GM19324 (cell line): ENCODE data around the gene CUEDC1.
"Not testable (repeated sequence)": the region's sequence is repeated elsewhere in the genome, so short reads cannot be mapped to it uniquely, and the experiment has no call there.

Experiments
- ATAC-seq: cut with Tn5 transposase; IDR thresholded peaks from one replicate; pipeline ENCODE4 v1.9.1; 2021; ENCODE audit warnings: mild to moderate bottlenecking, moderate library complexity; ENCODE audit not compliant: unreplicated experiment, low FRiP score

CUEDC1 gene

DNA sequence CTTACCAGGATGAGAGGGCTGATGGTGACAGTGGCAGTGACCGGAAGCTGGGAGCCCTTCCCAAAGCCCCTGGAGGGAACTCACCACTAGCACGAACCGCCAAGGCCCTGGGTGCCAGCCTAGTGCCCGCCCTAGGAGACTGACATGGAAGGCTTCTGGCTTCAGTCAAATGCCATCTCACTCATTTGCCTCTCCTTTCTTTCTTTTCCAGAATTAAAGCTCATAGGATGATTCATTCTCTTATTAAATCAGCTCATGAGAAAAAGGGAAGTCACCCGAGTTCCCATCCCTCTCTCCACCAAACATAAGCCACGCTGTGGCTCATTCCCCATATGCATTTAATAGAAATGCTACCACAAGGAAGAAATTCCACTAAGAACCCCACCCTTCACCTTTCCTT is 12.1 kb downstream of the CUEDC1 start:
- ATAC-seq = no peak

DNA sequence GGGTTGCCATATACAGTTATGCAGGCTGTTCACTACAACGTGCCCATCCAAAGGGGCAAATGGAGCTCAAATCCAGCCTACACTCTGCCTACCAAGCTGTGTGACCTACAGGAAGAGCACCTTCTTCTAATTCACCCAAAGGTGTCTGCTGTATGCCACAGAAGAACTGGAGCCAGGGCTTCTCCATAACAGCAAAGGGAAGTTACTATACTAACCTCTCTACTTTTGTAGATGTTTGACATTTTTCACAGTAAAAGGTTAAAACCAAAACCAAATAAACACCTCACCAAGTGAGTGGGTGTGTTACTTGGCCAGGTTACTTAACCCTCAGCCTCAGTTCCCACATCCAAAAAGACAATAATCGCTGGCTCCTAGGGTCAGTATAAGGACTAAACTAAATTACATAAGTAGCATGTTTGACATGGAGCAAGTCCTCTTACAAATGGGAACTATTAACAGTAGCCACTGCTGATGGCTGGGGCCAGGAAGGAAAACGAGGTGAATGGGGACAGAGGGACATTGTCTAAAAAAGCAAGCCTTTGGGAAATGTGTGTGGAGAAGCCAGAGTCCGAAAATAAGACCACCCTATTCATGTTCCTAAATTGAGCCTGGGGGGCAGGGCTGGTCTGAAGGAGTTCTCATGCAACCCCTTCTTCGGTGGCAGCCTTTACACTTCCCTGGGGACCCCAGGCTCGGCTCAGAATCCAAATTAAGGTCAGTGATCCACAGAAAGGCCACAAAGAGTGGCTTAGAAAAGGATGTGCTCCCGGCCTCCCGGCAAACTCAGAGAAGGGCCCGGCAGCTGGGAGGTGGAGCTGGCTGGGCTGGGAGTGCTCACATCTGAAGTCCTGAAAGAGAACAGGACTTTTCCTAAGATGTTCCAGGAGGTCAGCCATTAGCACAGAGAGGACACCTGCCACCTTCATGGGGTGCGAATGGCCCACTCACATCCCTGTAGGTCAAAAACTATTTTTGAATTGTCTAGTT is 13.5 kb downstream of the CUEDC1 start:
- no peak for ATAC-seq

DNA sequence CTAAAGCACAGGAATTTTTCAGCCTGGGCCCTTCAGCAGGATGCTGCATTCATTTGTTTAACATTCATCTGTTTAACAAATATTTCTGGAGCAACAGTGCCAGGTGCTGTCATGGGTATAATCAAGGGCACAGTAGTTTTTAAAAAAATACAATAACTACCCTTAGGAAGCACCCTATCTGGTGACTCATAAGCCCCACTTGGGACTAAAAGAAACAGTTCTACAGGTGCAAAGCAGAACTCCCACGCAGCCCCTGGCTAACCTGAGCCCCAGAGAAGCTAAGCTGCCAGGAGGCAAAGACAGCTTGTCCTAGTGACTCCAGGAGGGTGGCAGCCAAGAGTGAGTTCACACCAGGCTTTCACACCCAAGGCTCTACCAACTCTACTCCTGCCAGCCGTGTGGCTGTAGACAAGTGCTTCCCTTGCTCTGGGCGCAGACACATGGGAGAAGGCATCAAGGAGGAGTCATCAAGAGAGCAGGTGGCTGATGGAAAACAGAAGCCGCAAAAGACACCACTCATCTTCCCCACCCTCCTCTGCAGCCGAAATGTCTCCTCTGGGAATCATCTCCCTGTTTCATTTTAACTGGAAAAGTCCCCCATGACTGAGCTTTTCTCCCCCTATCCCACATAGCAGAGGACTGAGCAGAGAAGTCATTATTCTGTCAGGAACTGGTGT is 14.4 kb downstream of the CUEDC1 start:
- ATAC-seq = no peak

DNA sequence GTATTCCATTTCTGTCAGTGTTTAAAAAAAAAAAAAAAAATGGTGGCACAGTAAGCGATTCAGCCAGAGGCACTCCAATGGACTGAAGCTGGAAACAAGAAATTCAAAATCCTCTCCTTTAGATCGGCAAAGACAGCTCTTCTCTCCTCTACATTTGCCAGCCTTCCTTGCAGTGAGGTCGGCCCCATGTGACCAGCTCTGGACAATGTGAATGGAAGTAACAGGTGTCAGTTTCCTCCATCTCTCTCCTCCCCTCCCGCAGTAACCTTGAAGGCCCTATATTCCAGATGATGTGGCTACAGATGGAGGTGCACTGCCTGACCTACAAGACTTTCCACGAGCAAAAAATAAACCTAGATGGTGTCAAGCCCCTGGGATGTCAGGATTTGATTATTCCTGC is 15.0 kb downstream of the CUEDC1 start:
- ATAC-seq = no peak

DNA sequence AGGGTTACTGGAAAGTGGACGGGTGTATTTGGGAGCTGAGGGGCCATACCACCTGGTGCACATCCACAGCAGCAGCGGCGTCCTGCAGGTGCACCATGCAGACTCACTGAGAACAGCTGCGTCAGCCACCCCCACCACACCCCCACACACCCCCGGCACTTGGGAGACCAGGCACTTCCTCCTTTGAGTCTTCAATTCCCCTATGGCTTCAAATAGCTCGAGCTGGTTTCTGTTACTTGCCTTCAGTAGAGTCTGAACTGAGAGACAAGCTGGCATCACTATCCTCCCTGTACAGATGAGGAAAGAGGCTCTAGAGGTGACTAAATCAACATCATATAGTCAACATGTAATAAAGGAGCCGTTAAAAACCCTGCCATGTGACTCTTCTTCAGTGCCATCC is 15.4 kb downstream of the CUEDC1 start:
- ATAC-seq = peak; percentile 79

DNA sequence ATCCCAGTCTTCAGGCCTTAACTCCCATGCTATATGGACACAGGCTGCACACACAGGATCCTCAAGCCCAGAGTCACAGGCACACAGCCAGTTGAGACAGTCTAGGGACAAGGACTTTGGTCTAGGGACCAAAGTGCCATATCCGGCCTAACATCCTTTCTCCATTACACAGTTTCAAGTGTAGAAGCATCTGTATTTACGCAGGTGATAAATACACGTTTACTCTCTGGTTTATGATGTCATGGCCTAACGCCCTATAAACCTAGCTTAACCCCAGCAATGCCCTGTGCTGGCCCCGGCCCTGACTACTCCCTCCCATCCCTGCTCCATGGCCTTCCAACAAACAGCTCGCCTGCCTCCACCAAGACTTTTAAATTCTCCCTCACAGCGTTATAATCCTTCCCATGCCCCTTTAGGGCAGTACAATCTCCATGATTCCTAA is 17.1 kb downstream of the CUEDC1 start:
- no peak for ATAC-seq

DNA sequence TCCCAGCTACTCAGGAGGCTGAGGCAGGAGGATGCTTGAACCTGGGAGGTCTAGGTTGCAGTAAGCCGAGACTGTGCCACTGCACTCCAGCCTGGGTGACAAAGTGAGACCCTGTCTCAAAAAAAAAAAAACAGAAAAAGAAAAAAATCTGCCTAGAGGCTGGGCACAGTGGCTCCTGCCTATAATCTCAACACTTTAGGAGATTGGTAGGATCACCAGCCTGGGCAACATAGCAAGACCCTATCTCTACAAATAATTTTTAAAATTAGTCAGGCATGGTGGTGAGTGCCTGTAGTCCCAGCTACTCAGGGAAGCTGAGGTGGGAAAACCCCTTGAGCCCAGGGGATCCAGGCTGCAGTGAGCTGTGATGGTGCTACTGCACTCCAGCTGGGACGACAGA is 17.7 kb downstream of the CUEDC1 start:
- ATAC-seq = no peak

DNA sequence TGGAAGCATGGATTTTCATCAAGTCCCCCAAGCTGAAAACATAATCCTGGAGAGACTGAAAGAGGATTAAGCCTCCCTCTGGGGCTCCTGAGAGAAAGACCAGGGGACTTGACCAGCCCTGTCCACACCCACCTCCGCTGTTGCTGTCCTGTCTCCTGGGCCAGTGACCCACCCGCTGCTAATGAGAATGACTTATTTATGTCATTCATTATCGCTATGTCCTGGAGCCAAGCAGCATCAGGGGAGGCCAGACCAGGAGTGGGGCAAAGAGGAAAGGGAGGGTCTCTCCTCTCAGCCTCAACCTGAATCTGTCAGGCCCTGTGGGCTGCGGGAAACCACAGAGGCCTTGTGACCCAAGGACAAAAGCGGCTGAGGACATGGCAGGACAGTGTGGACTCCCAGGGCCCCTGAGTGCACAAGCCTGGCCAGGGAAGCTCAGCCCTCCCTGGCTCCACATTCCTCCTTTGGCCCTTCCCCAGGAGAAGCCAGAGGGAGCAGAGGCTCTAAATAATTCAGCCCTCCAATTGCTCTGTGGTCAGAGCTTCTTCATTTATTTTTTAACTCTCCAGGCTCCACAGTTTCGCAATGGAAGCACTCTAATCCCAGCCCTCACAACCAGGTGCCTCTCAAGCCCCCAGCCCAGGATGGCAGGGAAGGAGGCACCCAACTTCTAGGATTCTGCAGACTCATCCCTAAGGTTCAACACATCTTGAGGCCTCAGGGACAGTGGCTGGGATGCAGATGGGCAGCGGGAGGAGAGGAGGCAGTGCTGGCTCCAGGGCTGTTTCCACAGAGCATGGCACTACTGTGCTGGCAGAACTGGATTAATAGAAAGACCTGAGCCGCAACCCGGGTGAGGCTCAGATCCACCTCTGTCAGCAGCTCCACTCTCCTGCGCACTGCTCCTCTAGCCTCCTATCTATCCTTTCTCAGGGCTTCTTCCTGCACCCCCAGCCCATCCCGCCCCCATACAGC is 19.1 kb downstream of the CUEDC1 start:
- no peak for ATAC-seq

DNA sequence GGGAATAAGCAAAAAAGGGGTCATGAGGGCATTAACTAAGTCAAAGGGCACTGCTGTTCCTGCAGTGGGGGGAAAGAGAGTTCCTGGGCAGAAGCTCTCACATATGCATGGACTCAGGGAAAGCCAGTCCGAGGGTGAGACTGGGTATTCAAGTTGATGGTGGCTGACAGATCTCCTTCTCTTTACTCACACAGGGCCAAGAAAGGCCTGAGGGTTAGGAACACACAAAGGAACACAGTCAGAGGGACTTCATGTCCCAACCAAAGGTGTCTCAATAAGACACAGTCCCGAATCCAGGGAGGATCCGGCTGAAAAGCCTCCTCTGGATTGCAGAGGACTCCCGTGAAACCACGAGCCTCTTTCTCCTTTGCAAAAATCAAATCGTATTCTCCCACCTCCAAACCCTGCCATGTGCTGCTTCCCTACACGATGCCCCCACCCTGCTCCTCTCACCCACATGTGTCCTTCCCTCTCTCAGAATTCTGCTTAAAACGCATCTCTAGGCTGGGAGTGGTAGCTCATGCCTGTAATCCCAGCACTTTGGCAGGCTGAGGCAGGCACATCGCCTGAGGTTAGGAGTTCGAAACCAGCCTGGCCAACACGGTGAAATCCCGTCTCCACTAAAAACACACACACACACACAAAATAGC is 23.6 kb downstream of the CUEDC1 start:
- ATAC-seq = no peak

DNA sequence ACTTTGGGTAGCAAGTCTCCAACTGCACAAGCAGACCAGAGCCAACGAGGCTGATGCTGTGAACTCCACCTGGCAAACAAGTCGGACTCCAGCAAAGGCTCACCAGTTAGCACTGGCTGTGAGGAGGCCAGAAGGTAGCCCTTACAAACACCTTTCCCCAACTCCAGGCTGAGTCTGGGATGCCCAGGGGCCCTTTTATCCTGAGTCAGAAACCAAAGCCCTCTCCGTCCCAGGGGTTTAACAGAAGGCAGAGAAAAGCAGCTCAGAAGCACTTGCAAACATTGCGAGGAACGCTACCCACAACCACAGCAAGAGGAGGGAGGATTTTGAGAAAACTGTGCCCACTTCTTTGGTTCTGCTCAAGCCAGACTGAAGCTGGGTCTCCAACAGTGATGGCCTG is 25.0 kb downstream of the CUEDC1 start:
- ATAC-seq = no peak

DNA sequence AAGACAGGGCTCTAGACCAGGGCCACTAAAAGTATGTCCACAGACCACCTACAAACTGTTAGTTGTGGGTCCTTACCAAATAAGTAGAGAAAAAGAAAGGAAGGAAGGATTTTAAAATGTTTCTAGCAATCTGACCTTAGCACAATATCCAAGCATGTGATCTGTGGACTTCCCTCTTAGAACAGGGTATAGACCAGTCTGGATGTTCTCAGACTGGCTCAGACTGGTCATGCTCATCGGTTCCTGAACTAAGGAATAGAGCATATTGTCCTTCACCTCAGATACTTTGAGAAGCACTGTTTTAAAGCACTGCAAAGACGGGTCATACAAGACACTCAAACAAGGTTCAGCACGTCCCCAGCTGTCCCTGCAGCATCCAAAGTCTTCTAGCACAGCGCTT is 25.8 kb downstream of the CUEDC1 start:
- ATAC-seq = no peak

DNA sequence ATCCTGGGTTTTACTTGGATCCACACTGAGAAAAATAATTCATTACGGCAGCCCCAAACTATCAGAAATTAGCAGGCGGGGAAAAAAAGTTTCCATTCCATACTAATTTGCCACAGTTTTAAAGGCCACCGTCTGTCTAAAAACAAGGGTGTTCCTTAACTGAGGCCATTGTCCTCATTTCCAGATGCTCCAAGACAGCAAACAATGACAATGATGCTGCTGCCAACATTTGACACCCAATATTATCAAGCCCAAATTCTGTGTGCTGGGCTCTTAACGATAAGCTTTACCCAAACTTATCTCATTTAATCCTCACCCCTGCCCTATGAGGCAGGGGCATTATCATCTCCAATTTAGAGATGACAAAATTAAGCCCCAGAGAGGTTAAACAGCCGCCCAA is 26.3 kb downstream of the CUEDC1 start:
- ATAC-seq = no peak

DNA sequence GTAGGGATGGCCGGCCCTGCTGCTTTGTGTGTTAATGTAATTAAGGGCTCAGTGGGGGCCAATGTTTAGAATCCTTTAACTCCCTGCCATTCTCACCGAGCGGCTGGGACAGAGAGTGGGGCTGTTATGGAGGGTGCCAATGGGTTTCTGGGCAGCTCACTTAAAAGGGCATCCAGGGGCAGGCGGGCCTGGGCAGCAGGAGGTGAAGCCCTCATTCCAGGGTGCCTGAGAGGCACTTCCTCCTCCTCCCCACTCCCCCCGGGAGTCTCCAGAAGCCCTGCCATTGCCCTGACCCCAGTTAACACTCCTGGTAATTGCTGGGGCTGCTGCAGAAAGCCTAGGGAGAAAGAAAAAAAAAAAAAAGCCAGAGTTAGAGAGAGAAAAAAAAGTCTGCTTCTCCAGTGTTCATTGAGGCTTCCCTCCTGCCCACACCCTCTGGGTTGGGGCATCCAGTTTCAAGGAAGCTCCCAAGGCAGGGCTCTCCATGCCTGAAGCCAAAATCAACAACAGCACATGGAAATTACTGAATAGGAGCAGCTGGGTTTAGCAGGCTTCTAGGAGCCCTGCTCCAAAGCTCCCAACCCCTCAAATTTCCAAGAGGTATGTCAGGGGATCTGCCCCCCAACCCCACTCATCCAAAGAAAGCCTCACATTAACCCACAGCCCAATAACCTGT is 28.0 kb downstream of the CUEDC1 start:
- no peak for ATAC-seq

DNA sequence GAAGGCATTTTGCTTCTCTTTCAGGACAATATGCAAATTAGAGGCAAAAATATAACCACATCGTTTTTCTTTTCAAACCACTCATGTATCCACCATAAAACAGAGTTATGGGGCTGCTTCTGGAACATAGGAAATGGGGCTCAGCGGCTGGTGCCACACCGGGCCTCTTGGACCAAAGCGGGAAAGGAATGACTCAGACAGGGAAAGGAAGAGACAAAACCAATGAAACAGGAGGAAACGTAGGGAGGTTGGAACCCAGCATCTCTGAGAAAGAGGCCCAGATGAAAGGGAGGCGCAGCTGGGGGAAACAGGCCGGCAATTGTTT is 28.5 kb downstream of the CUEDC1 start:
- no peak for ATAC-seq

DNA sequence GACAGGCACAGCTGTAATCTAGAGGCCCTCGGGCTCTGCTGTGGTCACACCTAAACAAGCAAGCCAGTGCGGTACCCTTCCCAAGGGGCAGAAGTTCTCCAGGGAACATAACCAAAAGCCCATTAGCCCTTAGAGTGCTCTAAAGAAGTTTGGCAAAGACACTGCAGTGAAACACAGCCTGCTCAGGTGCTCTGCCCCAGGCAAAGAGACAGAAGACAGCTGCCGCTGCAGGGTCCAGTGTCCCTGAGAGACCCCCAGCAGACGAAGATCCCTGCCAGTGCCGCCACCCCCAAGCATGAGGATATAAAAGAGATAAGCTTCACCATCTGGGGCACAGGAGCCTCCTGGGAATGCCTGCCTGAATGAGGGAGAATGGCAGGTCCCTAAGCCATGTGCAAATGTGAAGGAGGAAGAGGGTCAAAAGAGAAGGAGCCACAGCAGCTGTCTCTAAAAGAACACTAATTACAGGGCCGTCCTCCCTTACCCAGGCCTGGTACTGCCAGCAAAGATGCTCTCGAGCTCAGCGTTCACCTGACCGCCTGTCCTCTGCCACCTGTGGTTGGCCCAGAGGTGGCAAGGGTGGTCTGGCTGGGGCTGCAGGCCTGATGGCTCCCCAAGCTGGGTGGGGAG is 29.7 kb downstream of the CUEDC1 start:
- no peak for ATAC-seq

DNA sequence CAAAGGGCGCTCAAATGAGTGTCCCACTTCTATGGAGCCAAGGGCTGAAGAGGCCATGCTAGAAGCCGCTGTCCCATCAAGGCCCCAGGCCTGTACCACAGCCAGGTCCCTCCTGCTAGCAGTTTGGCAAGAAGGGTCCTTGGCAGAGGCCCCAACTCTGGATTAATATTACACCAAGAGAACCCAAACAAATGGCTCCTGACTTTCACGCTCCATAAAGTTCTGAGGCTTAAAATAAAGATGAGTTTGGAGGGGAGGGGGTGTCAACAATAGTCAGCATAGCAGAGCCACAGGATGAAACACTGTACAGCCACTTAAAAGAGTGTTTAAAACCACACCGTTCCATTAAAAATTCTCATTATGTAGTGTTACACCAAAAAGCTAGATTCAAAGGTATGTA is 30.5 kb downstream of the CUEDC1 start:
- ATAC-seq = no peak

DNA sequence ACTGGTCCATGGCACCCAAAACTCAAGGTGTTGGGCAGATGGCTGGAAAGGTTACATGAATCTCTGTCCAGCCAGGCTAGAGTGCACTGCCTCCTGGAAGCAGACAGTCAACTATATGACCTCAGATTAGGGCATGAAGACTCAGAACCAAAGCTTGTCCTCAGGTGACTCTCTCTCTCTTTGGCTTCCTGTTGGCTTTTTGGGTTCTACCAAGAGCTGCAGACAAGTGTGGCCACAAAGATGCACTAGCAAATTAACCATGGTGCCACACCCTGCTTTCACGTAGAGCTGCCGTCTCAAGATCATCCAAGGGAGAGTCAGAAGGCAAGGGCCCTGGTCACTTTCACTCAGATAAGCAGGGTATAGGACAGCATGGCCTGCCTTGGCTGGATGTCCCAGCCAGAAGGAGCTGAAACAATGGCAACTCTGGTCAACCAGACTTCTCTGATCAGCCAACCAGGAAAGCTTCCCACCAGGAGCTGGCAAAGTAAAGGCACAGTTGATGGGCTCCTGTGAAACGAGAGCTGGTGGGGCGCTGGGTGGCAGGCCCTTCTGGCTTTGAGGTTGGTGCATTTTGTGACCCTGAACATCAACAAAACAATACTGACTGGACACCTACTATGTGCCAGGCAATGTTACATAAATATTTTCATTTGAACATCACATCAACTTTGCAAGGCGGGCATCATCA is 31.9 kb downstream of the CUEDC1 start:
- ATAC-seq = no peak

DNA sequence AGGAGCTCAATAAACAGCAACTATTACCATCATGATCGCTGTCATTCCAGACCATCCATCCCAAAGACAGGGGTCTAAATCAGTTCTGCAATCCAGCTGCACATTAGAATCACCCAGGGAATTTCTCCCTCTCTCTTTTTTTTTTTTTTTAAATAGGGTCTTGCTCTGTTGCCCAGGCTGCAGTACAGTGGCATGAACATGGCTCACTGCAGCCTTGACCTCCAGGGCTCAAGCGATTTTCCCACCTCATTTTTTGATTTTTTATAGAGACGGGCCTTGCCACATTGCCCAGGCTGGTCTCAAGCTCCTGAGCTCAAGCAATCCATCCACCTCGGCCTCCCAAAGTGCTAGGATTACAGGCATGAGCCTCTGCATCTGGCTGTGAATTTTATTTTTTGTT is 32.5 kb downstream of the CUEDC1 start:
- not testable (repeated sequence) for ATAC-seq
